Panc1 (cell line): ENCODE results near the gene TRIM3. TPM values are rescaled to one million over a fixed set of nuclear protein-coding genes. Genes with fewer than 3 reads are reported as not detected.

Experiments
- ATAC-seq: fragments of 200-7000 bp; cut with Tn5 transposase; 2 replicates; pipeline ENCODE4 v1.9.1; 2020; ENCODE audit warnings: mild to moderate bottlenecking, moderate library complexity
- BruUV-seq: library from RNA; stranded (reverse); fragments of 400-500 nt; replicated peaks from 2 replicates; lab custom pipeline; 2021; lab: Mats Ljungman, UMichigan
- CTCF ChIA-PET: fragments of 300-600 bp; sonication (Branson Sonifier 250); formaldehyde crosslinking; loops from one replicate; lab custom pipeline; 2022; ENCODE audit warnings: antibody characterized with exemption; lab: Charles Lee
- POLR2A ChIA-PET: fragments of 300-600 bp; sonication (Branson Sonifier 250); formaldehyde crosslinking; loops from one replicate; lab custom pipeline; 2022; ENCODE audit warnings: antibody characterized with exemption; lab: Charles Lee
- DNase-seq: peaks from one replicate; pipeline ENCODE4 v3.0.0-alpha.2; 2010; ENCODE audit warnings: low read depth, low spot score
- H3K27ac ChIP-seq: 2 replicates; pipeline ENCODE4 v1.5.1; 2011; ENCODE audit warnings: mild to moderate bottlenecking, low read length, inconsistent platforms
- H3K27me3 ChIP-seq: fragments of 200-500 bp; sonication (Bioruptor generic); 2 replicates; pipeline ENCODE4 v1.6.0; 2014; ENCODE audit warnings: low read length, inconsistent platforms; ENCODE audit not compliant: control insufficient read depth, insufficient read depth
- H3K36me3 ChIP-seq: fragments of 200-500 bp; sonication (Bioruptor generic); 2 replicates; pipeline ENCODE4 v1.5.1; 2014; ENCODE audit warnings: inconsistent platforms, mild to moderate bottlenecking, low read length, moderate library complexity; ENCODE audit not compliant: control insufficient read depth, insufficient read depth
- H3K4me1 ChIP-seq: 2 replicates; pipeline ENCODE4 v1.5.1; 2011; ENCODE audit warnings: inconsistent platforms, mild to moderate bottlenecking, low read length, moderate library complexity; ENCODE audit not compliant: control insufficient read depth, insufficient read depth
- H3K4me3 ChIP-seq, 2 experiments: 2 replicates each; pipeline ENCODE4 v1.5.1; 2011 to 2012; ENCODE audit warnings: low read depth in 2 of 2, low read length in 2 of 2, mild to moderate bottlenecking in 2 of 2, inconsistent platforms in 1 of 2, moderate library complexity in 1 of 2
- H3K9me3 ChIP-seq: fragments of 200-500 bp; sonication (Bioruptor generic); 2 replicates; pipeline ENCODE4 v1.5.1; 2014; ENCODE audit warnings: low read depth, mild to moderate bottlenecking, inconsistent platforms, low read length, moderate library complexity; ENCODE audit not compliant: control insufficient read depth, insufficient read depth
- POLR2AphosphoS5 ChIP-seq: IDR thresholded peaks from 2 replicates; pipeline ENCODE4 v1.6.1; 2012; ENCODE audit warnings: mild to moderate bottlenecking, low read depth, low read length, moderate library complexity
- SIN3A ChIP-seq: IDR thresholded peaks from 2 replicates; pipeline ENCODE4 v1.6.1; 2012; ENCODE audit warnings: low read depth, mild to moderate bottlenecking, low read length, moderate library complexity, borderline replicate concordance; ENCODE audit not compliant: insufficient read depth
- TCF7L2 ChIP-seq: IDR thresholded peaks from 2 replicates; pipeline ENCODE4 v1.6.1; 2011; ENCODE audit warnings: mild to moderate bottlenecking, low read depth, low read length, inconsistent platforms
- in situ Hi-C: cut with HindIII; loops from 2 replicates; pipeline ENCODE4 v1.10.0; 2016; ENCODE audit warnings: low sequenced_read_pairs, low pct_unique_long_range_greater_than_20kb
- intact Hi-C: fragments of 100-400 bp; cut with micrococcal nuclease; formaldehyde crosslinking; loops from one replicate; pipeline ENCODE4 v1.10.0; 2022; ENCODE audit not compliant: unreplicated experiment
- total RNA-seq: library from RNA; stranded (reverse); gene quantifications from one replicate; pipeline ENCODE4 v1.2.1, GENCODE V29; 2021; ENCODE audit not compliant: unreplicated experiment
- TF ChIP-seq, protein P1 (sequence below), 2 experiments: IDR thresholded peaks; 2 replicates each; pipeline ENCODE4 v1.6.1; 2011 to 2012; ENCODE audit warnings: low read depth in 2 of 2, control low read depth in 1 of 2, low read length in 1 of 2, mild to moderate bottlenecking in 1 of 2, moderate library complexity in 1 of 2; ENCODE audit not compliant: insufficient read depth in 1 of 2
- TF ChIP-seq, protein P2 (sequence below): fragments of 450-650 bp; IDR thresholded peaks from 2 replicates; pipeline ENCODE4 v1.5.1; 2017; ENCODE audit warnings: mild to moderate bottlenecking

The TRIM3 gene
- total RNA-seq, 1 experiment from 2014 or later = 35.4 TPM

DNA sequence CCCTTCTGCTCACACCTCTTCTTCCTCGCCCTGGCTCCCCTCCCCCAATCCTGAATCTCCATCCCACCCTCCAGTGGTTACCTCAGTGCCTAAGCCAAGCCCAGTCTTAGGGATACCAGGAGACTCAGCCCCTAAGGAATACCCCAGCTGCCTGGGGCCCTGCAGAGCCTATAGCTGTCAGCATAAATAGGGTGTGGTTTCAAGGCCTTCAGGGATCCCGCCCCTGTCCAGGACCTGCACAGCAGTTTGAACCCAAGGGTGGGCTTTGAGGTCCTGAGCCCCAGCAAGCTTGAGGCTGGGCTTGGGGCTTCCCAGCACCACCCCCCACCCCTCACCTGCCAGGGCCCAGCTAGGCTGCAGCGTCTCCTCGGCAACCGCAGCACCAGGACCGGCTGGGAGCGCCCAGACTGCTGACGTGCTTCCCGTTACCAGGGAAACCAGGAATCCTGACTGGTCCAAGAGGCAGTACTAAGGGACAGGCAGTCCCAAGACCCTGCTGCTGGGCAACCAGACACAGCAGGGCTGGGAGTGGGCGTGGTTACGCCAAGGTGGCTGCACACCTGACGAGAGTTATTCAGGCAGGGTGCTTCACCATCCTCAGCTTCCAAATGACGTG, 68.6 kb downstream of the TRIM3 start:
- H3K27me3 ChIP-seq = no peaks in the 10 kb centered on the region
- no peaks in the 10 kb centered on the region for H3K9me3 ChIP-seq
- ATAC-seq = 0 out of 2 replicates have a peak, but pooled peaks have one; percentile 46
- POLR2A ChIA-PET = no interaction called here
- no peak overlapping the region for H3K27ac ChIP-seq
- BruUV-seq = no TSS peak
- intact Hi-C loops (no loop called here), in situ Hi-C loops (no loop called here)
- DNase-seq = no peak
- CTCF ChIA-PET = no interaction called here
- TF ChIP-seq SIN3A = no peak
- TF ChIP-seq POLR2AphosphoS5 = no peak
- TF ChIP-seq, protein P1, sequence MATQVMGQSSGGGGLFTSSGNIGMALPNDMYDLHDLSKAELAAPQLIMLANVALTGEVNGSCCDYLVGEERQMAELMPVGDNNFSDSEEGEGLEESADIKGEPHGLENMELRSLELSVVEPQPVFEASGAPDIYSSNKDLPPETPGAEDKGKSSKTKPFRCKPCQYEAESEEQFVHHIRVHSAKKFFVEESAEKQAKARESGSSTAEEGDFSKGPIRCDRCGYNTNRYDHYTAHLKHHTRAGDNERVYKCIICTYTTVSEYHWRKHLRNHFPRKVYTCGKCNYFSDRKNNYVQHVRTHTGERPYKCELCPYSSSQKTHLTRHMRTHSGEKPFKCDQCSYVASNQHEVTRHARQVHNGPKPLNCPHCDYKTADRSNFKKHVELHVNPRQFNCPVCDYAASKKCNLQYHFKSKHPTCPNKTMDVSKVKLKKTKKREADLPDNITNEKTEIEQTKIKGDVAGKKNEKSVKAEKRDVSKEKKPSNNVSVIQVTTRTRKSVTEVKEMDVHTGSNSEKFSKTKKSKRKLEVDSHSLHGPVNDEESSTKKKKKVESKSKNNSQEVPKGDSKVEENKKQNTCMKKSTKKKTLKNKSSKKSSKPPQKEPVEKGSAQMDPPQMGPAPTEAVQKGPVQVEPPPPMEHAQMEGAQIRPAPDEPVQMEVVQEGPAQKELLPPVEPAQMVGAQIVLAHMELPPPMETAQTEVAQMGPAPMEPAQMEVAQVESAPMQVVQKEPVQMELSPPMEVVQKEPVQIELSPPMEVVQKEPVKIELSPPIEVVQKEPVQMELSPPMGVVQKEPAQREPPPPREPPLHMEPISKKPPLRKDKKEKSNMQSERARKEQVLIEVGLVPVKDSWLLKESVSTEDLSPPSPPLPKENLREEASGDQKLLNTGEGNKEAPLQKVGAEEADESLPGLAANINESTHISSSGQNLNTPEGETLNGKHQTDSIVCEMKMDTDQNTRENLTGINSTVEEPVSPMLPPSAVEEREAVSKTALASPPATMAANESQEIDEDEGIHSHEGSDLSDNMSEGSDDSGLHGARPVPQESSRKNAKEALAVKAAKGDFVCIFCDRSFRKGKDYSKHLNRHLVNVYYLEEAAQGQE (IDR thresholded peaks at IDR 0.05; ENCODE audit: insufficient read depth in 1 of 2, low read depth in 2 of 2, low read length in 1 of 2) = no peak
- TF ChIP-seq TCF7L2 = no peak
- TF ChIP-seq, protein P2, sequence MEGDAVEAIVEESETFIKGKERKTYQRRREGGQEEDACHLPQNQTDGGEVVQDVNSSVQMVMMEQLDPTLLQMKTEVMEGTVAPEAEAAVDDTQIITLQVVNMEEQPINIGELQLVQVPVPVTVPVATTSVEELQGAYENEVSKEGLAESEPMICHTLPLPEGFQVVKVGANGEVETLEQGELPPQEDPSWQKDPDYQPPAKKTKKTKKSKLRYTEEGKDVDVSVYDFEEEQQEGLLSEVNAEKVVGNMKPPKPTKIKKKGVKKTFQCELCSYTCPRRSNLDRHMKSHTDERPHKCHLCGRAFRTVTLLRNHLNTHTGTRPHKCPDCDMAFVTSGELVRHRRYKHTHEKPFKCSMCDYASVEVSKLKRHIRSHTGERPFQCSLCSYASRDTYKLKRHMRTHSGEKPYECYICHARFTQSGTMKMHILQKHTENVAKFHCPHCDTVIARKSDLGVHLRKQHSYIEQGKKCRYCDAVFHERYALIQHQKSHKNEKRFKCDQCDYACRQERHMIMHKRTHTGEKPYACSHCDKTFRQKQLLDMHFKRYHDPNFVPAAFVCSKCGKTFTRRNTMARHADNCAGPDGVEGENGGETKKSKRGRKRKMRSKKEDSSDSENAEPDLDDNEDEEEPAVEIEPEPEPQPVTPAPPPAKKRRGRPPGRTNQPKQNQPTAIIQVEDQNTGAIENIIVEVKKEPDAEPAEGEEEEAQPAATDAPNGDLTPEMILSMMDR = no peak
- H3K36me3 ChIP-seq = no peaks in the 10 kb centered on the region
- H3K4me3 ChIP-seq = no peak overlapping the region
- no peaks in the 10 kb centered on the region for H3K4me1 ChIP-seq

DNA sequence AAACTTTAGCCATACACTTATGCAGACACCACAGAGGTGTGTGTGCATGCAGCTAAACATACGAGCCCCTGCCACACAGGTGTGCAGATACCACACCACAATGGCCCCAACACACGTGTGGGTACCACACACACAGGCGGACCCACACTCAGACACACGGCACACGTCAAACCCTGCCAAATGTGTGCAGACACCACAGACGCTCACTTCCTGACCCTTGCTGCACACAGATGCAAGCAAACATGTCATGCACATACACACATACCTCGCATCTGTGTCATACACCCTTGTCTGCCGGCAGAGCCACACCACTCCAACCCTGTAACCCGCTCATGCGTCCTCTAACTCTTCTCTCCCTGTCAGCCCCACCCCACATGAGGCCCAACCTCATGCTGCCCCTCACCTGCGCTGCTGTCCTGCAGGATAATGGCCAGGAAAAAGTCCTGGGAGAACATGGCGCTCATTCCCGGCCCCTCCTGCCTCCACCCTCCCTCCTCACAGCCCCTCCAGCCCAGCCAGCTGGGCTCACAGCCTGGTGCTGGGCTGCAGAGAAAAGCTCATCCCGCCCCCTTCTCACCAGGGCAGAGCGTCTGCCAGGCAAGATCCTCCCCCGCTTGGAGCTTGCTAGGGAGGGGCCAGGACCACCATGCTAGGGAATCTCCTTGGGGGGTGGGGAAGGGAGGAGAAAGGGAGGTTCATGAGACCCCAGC, 69.2 kb downstream of the TRIM3 start:
- POLR2A ChIA-PET = no interaction called here
- in situ Hi-C loops = no loop called here

More for the DNA sequence above, 69.2 kb downstream of the TRIM3 start:
- CTCF ChIA-PET = no interaction called here
- H3K36me3 ChIP-seq = no peaks in the 10 kb centered on the region
- BruUV-seq = no TSS peak
- ATAC-seq (peak; percentile 43), DNase-seq (no peak)
- no peaks in the 10 kb centered on the region for H3K4me1 ChIP-seq
- no peaks in the 10 kb centered on the region for H3K9me3 ChIP-seq
- H3K4me3 ChIP-seq = no peak overlapping the region
- intact Hi-C loops = no loop called here
- H3K27me3 ChIP-seq = no peaks in the 10 kb centered on the region
- TF ChIP-seq, protein P1 (IDR thresholded peaks at IDR 0.05; ENCODE audit: insufficient read depth in 1 of 2, low read depth in 2 of 2, low read length in 1 of 2) = no peak
- TF ChIP-seq, protein P2 = no peak
- TF ChIP-seq POLR2AphosphoS5 (no peak), SIN3A (no peak), TCF7L2 (no peak)
- H3K27ac ChIP-seq = no peak overlapping the region
